Measurements from ENCODE around the gene NAALADL1. TPM values are rescaled to one million over a fixed set of nuclear protein-coding genes. Genes with fewer than 3 reads are reported as not detected.

Gene NAALADL1
- total RNA-seq, 4 donors from 2014 or later = 2.7 to 8.3 (median 5.1) TPM

- no peaks in the 10 kb centered on the region for H3K27me3 ChIP-seq
- no peak for DNase-seq (ENCODE audit: low spot score in 2 of 2)
- peaks cover 37% of the 10 kb centered on the region for H3K4me1 ChIP-seq
- TF ChIP-seq POLR2AphosphoS5 (IDR thresholded peaks at IDR 0.05) = no peak
- TF ChIP-seq POLR2A (IDR thresholded peaks at IDR 0.05) = no peak
- TF ChIP-seq CTCF (IDR thresholded peaks at IDR 0.05) = no peak
- no peak for TF ChIP-seq EP300 (IDR thresholded peaks at IDR 0.05)
- 62% methylated on average over 6 of the region's 6 CpGs for WGBS
- H3K27ac ChIP-seq = no peak overlapping the region
- H3K4me3 ChIP-seq = no peak overlapping the region
- H3K36me3 ChIP-seq = peaks cover 16% of the 10 kb centered on the region
- H3K9me3 ChIP-seq = no peaks in the 10 kb centered on the region
These were observed 15.5 kb downstream of the NAALADL1 start for GRCh38 chr11:65042891-65043290.

GRCh38 chr11:65040847-65041622 is 17.3 kb downstream of the NAALADL1 start, which contains the start of gene SAC3D1:
Gene SAC3D1, plus strand, starts transcription at chr11:65041210. Its CDS starts 83 bp downstream, at chr11:65041293.
- WGBS = 0% methylated on average over 23 of the region's 91 CpGs
- TF ChIP-seq POLR2AphosphoS5 (IDR thresholded peaks at IDR 0.05) (no peak), CTCF (IDR thresholded peaks at IDR 0.05) (no peak), POLR2A (IDR thresholded peaks at IDR 0.05) (no peak), EP300 (IDR thresholded peaks at IDR 0.05) (no peak)
- H3K9me3 ChIP-seq = no peaks in the 10 kb centered on the region
- no peaks in the 10 kb centered on the region for H3K27me3 ChIP-seq
- peak within 1 kb of the TSS; percentile 71 for H3K4me3 ChIP-seq
- peaks cover 27% of the 10 kb centered on the region for H3K4me1 ChIP-seq
- DNase-seq (ENCODE audit: low spot score in 2 of 2) = peak; percentile 90 to 93
- H3K36me3 ChIP-seq = peaks cover 34% of the 10 kb centered on the region
- H3K27ac ChIP-seq = peak within 1 kb of the TSS; percentile 90

GRCh38 chr11:65040520-65040846 is 17.9 kb downstream of the NAALADL1 start:
- peaks cover 27% of the 10 kb centered on the region for H3K4me1 ChIP-seq
- TF ChIP-seq POLR2AphosphoS5 (IDR thresholded peaks at IDR 0.05) (no peak), EP300 (IDR thresholded peaks at IDR 0.05) (no peak), POLR2A (IDR thresholded peaks at IDR 0.05) (no peak), CTCF (IDR thresholded peaks at IDR 0.05) (no peak)
- peak overlapping the region; percentile 71 for H3K4me3 ChIP-seq
- peaks cover 39% of the 10 kb centered on the region for H3K36me3 ChIP-seq
- DNase-seq (ENCODE audit: low spot score in 2 of 2) = no peak
- H3K27ac ChIP-seq = peak overlapping the region; percentile 90
- H3K9me3 ChIP-seq = no peaks in the 10 kb centered on the region
- 13% methylated on average over 7 of the region's 7 CpGs for WGBS
- no peaks in the 10 kb centered on the region for H3K27me3 ChIP-seq

GRCh38 chr11:65036931-65037330 is 21.4 kb downstream of the NAALADL1 start:
- TF ChIP-seq POLR2A (IDR thresholded peaks at IDR 0.05) (no peak), CTCF (IDR thresholded peaks at IDR 0.05) (no peak), POLR2AphosphoS5 (IDR thresholded peaks at IDR 0.05) (no peak), EP300 (IDR thresholded peaks at IDR 0.05) (no peak)
- DNase-seq (ENCODE audit: low spot score in 2 of 2) = no peak
- no peaks in the 10 kb centered on the region for H3K27me3 ChIP-seq
- H3K4me3 ChIP-seq = no peak overlapping the region
- peaks cover 10% of the 10 kb centered on the region for H3K4me1 ChIP-seq
- no peak overlapping the region for H3K27ac ChIP-seq
- 75% methylated on average over 6 of the region's 6 CpGs for WGBS
- H3K9me3 ChIP-seq = no peaks in the 10 kb centered on the region
- peaks cover 67% of the 10 kb centered on the region for H3K36me3 ChIP-seq

GRCh38 chr11:65035579-65035978 is 22.8 kb downstream of the NAALADL1 start:
- no peak for DNase-seq (ENCODE audit: low spot score in 2 of 2)
- Histone ChIP-seq H3K4me1 (peaks cover 4% of the 10 kb centered on the region), H3K27me3 (no peaks in the 10 kb centered on the region), H3K4me3 (no peak overlapping the region), H3K36me3 (peaks cover 77% of the 10 kb centered on the region), H3K27ac (no peak overlapping the region), H3K9me3 (no peaks in the 10 kb centered on the region)
- TF ChIP-seq POLR2AphosphoS5 (IDR thresholded peaks at IDR 0.05) (no peak), CTCF (IDR thresholded peaks at IDR 0.05) (no peak), POLR2A (IDR thresholded peaks at IDR 0.05) (no peak), EP300 (IDR thresholded peaks at IDR 0.05) (no peak)
- WGBS = 79% methylated on average over 9 of the region's 11 CpGs

All from suprapubic skin (tissue), 4 donors.